Stimulated activated CD8-positive, alpha-beta memory T cell treated with anti-CD3 and anti-CD28 coated beads, Interleukin-7, amount 100 ng/mL, for 1 hour (primary cell): Measurements from ENCODE around the gene C1QB.
"Not testable (repeated sequence)": the region's sequence is repeated elsewhere in the genome, so short reads cannot be mapped to it uniquely, and the experiment has no call there.

Experiments
- DNase-seq, 2 donors: peaks; one replicate each; pipeline ENCODE4 v3.0.0-alpha.2; 2020; ENCODE audit warnings: low read depth in 2 of 2

Gene C1QB

GRCh38 chr1:22665752-22666151, 12.7 kb downstream of the C1QB start:
- DNase-seq: no peak

GRCh38 chr1:22666412-22666811, 13.4 kb downstream of the C1QB start:
- DNase-seq: no peak

- DNase-seq: not testable (repeated sequence)
Observed at GRCh38 chr1:22668840-22669239, 15.8 kb downstream of the C1QB start.

- no peak for DNase-seq
Observed at GRCh38 chr1:22670352-22670975, 17.4 kb downstream of the C1QB start.

GRCh38 chr1:22671999-22672398, 19.0 kb downstream of the C1QB start:
- no peak for DNase-seq

GRCh38 chr1:22673486-22674409, 20.7 kb downstream of the C1QB start:
- no peak for DNase-seq

GRCh38 chr1:22674410-22674749, 21.3 kb downstream of the C1QB start:
- no peak for DNase-seq

GRCh38 chr1:22676151-22676550, 23.1 kb downstream of the C1QB start:
- not testable (repeated sequence) for DNase-seq

GRCh38 chr1:22676916-22677583, 24.0 kb downstream of the C1QB start:
- no peak for DNase-seq

- DNase-seq: no peak
Observed at GRCh38 chr1:22677931-22678896, 25.2 kb downstream of the C1QB start.

- DNase-seq: no peak
Observed at GRCh38 chr1:22680726-22681125, 27.7 kb downstream of the C1QB start.

- DNase-seq: no peak
Observed at GRCh38 chr1:22681556-22682276, 28.7 kb downstream of the C1QB start.

- no peak for DNase-seq
Observed at GRCh38 chr1:22683547-22683946, 30.5 kb downstream of the C1QB start.

- no peak for DNase-seq
Observed at GRCh38 chr1:22685591-22686059, 32.6 kb downstream of the C1QB start.

GRCh38 chr1:22687191-22687590, 34.2 kb downstream of the C1QB start:
- no peak for DNase-seq

- DNase-seq: no peak
Observed at GRCh38 chr1:22688466-22688865, 35.4 kb downstream of the C1QB start.

GRCh38 chr1:22689505-22689904, 36.5 kb downstream of the C1QB start:
- no peak for DNase-seq

GRCh38 chr1:22691031-22691753, 38.2 kb downstream of the C1QB start:
- no peak for DNase-seq

- DNase-seq: no peak
Observed at GRCh38 chr1:22694172-22694571, 41.1 kb downstream of the C1QB start.

GRCh38 chr1:22696610-22697009, 43.6 kb downstream of the C1QB start:
- DNase-seq: no peak
